Right lobe of liver (tissue), 4 donors: ENCODE measurements around the gene MUSTN1.

Experiments
- CTCF ChIP-seq, 4 donors: fragments of 200-600 bp in 3 of 4; fragments of 450-650 bp in 1 of 4; IDR thresholded peaks; one replicate each; pipeline versions ENCODE4 v1.5.1 to v1.8.0; 2016 to 2022; ENCODE audit warnings: antibody characterized with exemption in 4 of 4, mild to moderate bottlenecking in 2 of 4
- POLR2A ChIP-seq: fragments of 450-650 bp; IDR thresholded peaks from one replicate; pipeline ENCODE4 v1.6.1; 2017; ENCODE audit warnings: antibody characterized with exemption, mild to moderate bottlenecking
- donor health status: DM: no; HTN: no; CAD: no.
- donor health status: DM: no; HTN: no; CAD: no.
- donor health status: DM: no; HTN: yes; CAD: no.

- TF ChIP-seq CTCF (IDR thresholded peaks at IDR 0.05) (no peak), POLR2A (no peak)
These were observed 45.7 kb downstream of the MUSTN1 start for GRCh38 chr3:52788890-52789745.
